Right cardiac atrium (tissue), 5 donors: ENCODE data around the gene SMARCA2. TPM values are rescaled to one million over a fixed set of nuclear protein-coding genes. Genes with fewer than 3 reads are reported as not detected.

ENCODE experiments used
- ATAC-seq, 2 donors: fragments of 200-7000 bp; cut with Tn5 transposase; one replicate each; pipeline versions ENCODE4 v1.8.0 to v1.9.1; 2020; ENCODE audit warnings: moderate library complexity in 2 of 2, mild to moderate bottlenecking in 1 of 2
- DNase-seq, 3 donors: peaks; one replicate each; pipeline ENCODE4 v3.0.0-alpha.2; 2020
- H3K27ac ChIP-seq: one replicate; pipeline ENCODE4 v1.5.1; 2013; ENCODE audit warnings: mild to moderate bottlenecking, low read length, control low read depth, moderate library complexity
- H3K27me3 ChIP-seq: one replicate; pipeline ENCODE4 v1.6.1; 2013; ENCODE audit not compliant: control insufficient read depth, insufficient read depth
- H3K4me1 ChIP-seq: one replicate; pipeline ENCODE4 v1.6.1; 2013; ENCODE audit warnings: low read length; ENCODE audit not compliant: control insufficient read depth, insufficient read depth
- H3K4me3 ChIP-seq: one replicate; pipeline ENCODE4 v1.5.1; 2013; ENCODE audit warnings: low read length, control low read depth
- H3K9me3 ChIP-seq: one replicate; pipeline ENCODE4 v1.6.1; 2013; ENCODE audit warnings: low read length; ENCODE audit not compliant: control insufficient read depth
- WGBS: extraction: QIAGEN DNeasy Blood & Tissue Kit; methylation state at CpG from one replicate; pipeline ENCODE4 v1.1.7; 2013; 5-methylcytosine and 5-hydroxymethylcytosine counted together
- intact Hi-C, 4 donors: fragments of 100-400 bp; cut with DNase I; formaldehyde crosslinking; loops; one replicate each; pipeline versions ENCODE4 v1.11.0 to v1.14.0; 2022 to 2023
- polyA plus RNA-seq: library from polyadenylated mRNA; stranded (reverse); fragments of 200-250 nt; gene quantifications from one replicate; pipeline ENCODE4 v1.2.3, GENCODE V29; 2013
- total RNA-seq, 4 donors: library from RNA; stranded (reverse); fragmentation: NEBNext Ultra II Directional; extraction: Animal tissue kit (Norgen Biotek cat#: 25700); gene quantifications; one replicate each; pipeline ENCODE4 v1.2.1, GENCODE V29; 2021
- donor health status: healthy with polysubstance abuse.
- donor health status: DM: no; HTN: yes; CAD: no.
- donor health status: DM: no; HTN: no; CAD: no.
- donor health status: DM: no; HTN: yes; CAD: no; lungs with severe emphysema.
- donor health status: DM: yes; HTN: yes; CAD: no.

Gene SMARCA2
- total and polyA plus RNA-seq, 5 donors, result 49.3 to 133 (median 104) TPM

DNA sequence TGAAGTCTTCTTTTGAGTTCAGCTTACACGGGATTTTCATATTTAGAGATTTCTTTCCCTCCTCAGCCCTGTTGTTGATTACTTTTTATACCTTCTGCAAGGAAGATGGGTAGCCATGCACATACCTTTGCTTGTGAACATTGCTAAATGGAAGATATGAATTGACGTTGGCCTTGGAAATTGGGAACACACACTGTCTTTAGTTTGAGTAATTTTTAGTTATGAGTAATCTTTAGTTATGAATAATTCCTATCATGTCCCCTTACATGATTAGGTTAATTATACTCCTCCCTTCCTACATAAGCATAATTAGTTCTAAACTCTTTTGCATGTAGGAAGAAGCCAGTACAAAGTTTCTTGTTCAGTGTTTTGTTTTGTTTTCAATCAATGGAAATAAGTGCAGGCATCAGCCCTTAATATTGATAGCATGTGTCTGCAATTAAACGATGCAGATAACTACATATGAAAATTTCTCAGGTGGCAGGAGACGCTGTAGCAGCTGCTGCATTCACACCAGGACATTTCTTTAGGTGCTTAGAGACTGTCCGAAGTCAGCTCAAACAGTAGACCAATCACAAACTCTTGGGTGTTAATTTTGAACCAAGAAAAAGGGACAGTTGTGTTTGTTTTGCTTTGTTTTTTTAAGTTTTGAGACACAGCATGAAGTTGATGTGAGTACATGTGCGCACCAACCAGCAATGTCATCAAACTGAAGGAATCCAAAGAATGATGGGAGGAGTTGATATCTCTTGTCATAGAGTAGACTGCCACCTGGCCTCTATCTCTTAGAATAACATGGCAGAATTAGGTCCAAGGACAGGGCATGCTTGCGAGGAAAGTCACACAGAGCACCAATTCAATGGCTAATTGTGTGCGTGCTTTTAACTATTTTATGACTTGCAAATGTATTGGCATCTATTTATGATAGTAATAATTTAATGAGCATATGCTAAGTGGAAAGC is 51.4 kb downstream of the SMARCA2 start:
- Histone ChIP-seq H3K4me3 (no peak overlapping the region), H3K4me1 (peaks cover 1% of the 10 kb centered on the region), H3K27ac (no peak overlapping the region), H3K9me3 (no peaks in the 10 kb centered on the region), H3K27me3 (no peaks in the 10 kb centered on the region)
- WGBS, result 75% methylated on average over 8 of the region's 8 CpGs
- ATAC-seq, result peak in 1 of 2 donors; percentile 34
- DNase-seq, result no peak
- intact Hi-C loops, result no loop called here

DNA sequence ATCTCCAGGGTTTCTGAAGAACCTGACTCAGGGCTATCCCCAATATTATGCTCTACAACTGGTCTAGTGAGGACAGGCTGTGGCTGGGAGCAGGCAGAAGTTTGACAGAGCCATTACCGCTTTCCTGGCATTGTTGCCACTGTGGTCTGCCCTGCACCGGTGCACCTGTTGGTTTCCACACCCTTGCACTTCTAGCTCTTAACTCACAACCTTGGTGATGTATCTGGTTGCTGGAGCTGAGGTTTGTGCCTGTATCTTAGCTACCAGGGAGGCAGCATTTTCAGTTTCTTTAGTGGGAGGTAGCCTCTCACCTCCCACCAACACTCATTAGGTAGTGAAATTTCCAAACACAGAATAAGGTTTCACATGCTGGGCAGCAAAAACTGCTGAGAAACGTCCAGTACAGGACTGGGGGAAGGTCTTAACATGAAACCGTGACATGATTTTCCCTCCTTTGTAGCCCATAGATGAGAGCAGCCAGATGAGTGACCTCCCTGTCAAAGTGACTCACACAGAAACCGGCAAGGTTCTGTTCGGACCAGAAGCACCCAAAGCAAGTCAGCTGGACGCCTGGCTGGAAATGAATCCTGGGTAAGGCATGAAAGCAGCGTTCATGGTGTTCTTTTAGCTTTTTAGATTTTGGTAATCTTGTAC is 57.7 kb downstream of the SMARCA2 start:
- Histone ChIP-seq H3K4me1 (peaks cover 1% of the 10 kb centered on the region), H3K4me3 (no peak overlapping the region), H3K27me3 (no peaks in the 10 kb centered on the region), H3K27ac (no peak overlapping the region), H3K9me3 (no peaks in the 10 kb centered on the region)
- WGBS, result 92% methylated on average over 8 of the region's 8 CpGs
- no peak for DNase-seq
- intact Hi-C loops, result no loop called here
- no peak for ATAC-seq

DNA sequence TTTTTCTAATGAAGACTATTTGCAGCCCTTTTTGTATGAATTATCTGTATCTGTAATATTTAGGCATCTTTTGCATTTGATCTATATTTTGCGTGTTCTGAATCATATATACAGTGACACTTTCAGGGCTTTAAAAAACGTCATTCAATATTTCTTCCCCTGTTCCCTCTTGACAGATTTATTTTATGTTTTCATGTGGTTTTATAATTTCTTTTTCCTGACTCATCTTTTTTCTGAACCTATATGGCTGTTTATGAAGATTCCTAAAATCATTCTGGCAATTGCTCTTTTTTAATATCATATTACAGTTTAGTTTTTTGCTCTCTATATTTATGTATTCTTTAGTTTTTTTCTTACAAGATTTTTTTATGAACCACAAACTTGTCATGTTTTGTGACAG is 67.6 kb downstream of the SMARCA2 start:
- 84% methylated on average over 2 of the region's 2 CpGs for WGBS
- no peak for DNase-seq
- Histone ChIP-seq H3K4me1 (no peaks in the 10 kb centered on the region), H3K9me3 (no peaks in the 10 kb centered on the region), H3K27me3 (no peaks in the 10 kb centered on the region), H3K27ac (no peak overlapping the region), H3K4me3 (no peak overlapping the region)
- intact Hi-C loops, result loop anchor here in 2 of 4 donors (10.0 kb wide), 2 partner anchors 68 to 358 kb away; partner anchors contain the start of gene SMARCA2 (in 1 of the 2)
- no peak for ATAC-seq

DNA sequence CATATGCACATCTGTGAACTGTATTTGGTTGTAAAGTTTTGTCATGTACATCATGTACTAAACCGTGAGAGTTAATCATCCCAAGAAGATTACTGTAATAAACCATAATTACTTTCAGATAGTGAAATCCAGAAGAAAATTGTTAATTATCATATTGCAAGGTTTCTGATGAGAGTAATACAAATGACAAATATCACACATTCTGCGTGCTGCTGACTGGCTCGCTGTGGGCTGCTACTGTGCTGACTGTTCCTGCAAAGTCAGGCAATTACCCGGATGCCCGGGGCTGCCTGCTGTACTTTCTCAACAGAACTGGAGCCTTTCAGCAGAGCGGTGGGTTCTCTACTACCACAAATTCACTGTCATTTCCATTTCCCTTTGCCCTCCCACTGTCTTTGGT is 68.3 kb downstream of the SMARCA2 start:
- DNase-seq (no peak), ATAC-seq (no peak)
- 89% methylated on average over 6 of the region's 6 CpGs for WGBS
- Histone ChIP-seq H3K9me3 (no peaks in the 10 kb centered on the region), H3K4me3 (no peak overlapping the region), H3K27ac (no peak overlapping the region), H3K27me3 (no peaks in the 10 kb centered on the region), H3K4me1 (no peaks in the 10 kb centered on the region)
- intact Hi-C loops, result loop anchor here in 2 of 4 donors (10.0 kb wide), 2 partner anchors 69 to 359 kb away; partner anchors contain the start of gene SMARCA2 (in 1 of the 2)

DNA sequence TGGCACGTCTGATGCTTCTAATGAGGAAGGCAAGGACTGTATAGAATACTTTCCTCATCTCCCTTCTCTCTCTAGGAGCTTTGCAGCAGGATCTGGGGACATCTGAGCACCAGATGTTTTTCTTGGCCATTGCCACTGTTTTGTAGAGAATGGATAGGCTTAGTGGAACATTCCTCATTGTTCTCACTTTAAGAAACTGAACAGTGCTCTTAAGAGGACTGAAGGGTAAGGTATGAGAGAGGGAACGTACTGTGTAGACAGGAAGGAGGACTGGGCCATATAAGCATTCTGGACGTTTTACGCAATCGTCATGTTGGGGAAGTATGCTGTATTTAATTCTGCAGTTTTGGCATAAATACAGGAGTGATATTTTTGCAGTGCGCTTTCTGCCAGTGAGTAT is 70.6 kb downstream of the SMARCA2 start:
- no peak overlapping the region for H3K27ac ChIP-seq
- WGBS, result 49% methylated on average over 6 of the region's 6 CpGs
- H3K27me3 ChIP-seq, result no peaks in the 10 kb centered on the region
- ATAC-seq, result peak; percentile 91 to 96
- intact Hi-C loops, result loop anchor here in 2 of 4 donors (10.0 kb wide), 2 partner anchors 71 to 361 kb away; partner anchors contain the start of gene SMARCA2 (in 1 of the 2)
- no peaks in the 10 kb centered on the region for H3K9me3 ChIP-seq
- no peak overlapping the region for H3K4me3 ChIP-seq
- DNase-seq, result no peak
- no peaks in the 10 kb centered on the region for H3K4me1 ChIP-seq

DNA sequence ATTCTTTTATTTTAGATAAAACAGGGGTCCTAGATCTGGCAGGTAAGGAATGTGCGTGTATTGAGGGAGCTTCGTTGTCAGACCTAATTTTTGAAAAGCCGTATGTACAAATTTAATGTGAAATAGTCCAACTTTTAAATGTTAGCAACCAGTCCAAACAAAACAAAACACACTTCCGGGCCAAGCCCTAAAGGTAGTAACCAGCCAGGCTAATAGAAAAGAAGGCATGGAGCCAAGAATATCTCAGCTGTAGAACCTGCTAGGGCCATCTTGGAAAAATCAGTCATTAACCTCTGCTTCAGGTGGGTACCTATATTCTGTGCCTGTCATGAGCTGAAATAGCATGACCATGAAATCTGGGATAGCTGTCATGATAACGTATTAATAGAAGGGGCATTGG is 71.0 kb downstream of the SMARCA2 start:
- ATAC-seq (peak in 1 of 2 donors; percentile 55), DNase-seq (no peak)
- Histone ChIP-seq H3K27me3 (no peaks in the 10 kb centered on the region), H3K4me1 (no peaks in the 10 kb centered on the region), H3K4me3 (no peak overlapping the region), H3K27ac (no peak overlapping the region), H3K9me3 (no peaks in the 10 kb centered on the region)
- intact Hi-C loops, result loop anchor here in 2 of 4 donors (10.0 kb wide), 2 partner anchors 71 to 361 kb away; partner anchors contain the start of gene SMARCA2 (in 1 of the 2)
- WGBS, result 69% methylated on average over 5 of the region's 5 CpGs

DNA sequence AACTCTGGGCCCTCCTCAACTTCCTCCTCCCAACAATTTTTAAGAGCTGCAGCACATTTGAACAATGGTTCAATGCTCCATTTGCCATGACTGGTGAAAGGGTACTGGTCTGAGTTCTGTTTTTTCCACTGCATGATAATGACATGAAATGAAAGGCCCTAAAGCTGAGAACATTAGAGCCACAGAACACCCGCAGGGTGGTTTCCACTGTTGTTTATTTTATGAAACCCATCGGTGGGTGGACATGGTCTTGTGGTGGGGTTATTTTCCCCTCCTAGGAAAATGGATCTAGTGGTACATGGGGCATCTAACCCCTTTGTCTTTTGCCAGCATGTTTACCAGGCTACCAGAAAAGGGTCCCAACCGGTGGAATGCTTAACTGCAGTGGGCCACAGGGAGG is 71.8 kb downstream of the SMARCA2 start:
- intact Hi-C loops, result loop anchor here in 2 of 4 donors (10.0 kb wide), 2 partner anchors 72 to 362 kb away; partner anchors contain the start of gene SMARCA2 (in 1 of the 2)

DNA sequence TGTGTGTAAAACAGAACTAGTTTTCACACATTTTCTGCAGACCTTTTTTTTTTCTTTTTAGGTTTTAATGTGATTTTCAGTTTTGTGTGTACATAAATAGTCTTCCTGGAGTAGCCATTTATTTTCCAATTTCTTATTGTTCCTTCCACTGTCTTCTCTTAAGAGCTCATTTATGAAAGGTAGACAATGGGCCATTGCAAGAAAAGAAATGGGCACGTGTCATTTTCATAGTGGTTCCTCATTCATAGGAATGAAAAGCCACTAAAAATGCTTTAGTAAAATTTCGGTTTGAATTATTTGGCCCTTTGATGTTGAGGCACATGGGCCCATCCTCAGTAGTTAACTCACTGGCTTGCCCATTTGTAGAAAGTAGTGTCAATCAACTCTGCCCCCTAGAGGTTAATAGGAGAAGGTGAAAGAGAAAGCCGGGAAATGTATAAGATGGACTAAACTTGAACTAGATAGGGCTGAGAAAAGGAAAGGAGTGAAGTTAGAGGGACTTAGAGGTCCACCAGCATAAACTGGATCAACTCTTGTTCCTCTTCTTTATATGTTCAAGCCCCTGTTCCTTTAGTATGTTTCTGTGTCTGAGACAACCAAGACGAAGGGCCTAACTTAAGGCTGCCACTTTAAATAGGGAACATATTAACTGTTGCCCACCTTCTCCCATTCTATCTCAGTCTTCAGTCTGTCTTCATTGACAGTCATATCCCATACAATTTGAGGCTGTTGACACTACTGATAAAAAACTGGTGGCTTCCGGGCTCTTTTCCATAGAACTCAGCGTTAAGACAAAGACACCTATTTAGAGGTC is 72.6 kb downstream of the SMARCA2 start:
- H3K27ac ChIP-seq, result no peak overlapping the region
- H3K4me1 ChIP-seq, result no peaks in the 10 kb centered on the region
- no peaks in the 10 kb centered on the region for H3K9me3 ChIP-seq
- no peak overlapping the region for H3K4me3 ChIP-seq
- ATAC-seq (peak in 1 of 2 donors; percentile 39), DNase-seq (no peak)
- 77% methylated on average over 6 of the region's 6 CpGs for WGBS
- H3K27me3 ChIP-seq, result no peaks in the 10 kb centered on the region
- intact Hi-C loops, result loop anchor here in 2 of 4 donors (10.0 kb wide), 2 partner anchors 73 to 363 kb away; partner anchors contain the start of gene SMARCA2 (in 1 of the 2)

More for the DNA sequence above, 71.8 kb downstream of the SMARCA2 start:
- H3K9me3 ChIP-seq, result no peaks in the 10 kb centered on the region
- H3K4me1 ChIP-seq, result no peaks in the 10 kb centered on the region
- H3K27me3 ChIP-seq, result no peaks in the 10 kb centered on the region
- H3K4me3 ChIP-seq, result no peak overlapping the region
- no peak for DNase-seq
- no peak overlapping the region for H3K27ac ChIP-seq
- WGBS, result 96% methylated on average over 3 of the region's 3 CpGs
- no peak for ATAC-seq

DNA sequence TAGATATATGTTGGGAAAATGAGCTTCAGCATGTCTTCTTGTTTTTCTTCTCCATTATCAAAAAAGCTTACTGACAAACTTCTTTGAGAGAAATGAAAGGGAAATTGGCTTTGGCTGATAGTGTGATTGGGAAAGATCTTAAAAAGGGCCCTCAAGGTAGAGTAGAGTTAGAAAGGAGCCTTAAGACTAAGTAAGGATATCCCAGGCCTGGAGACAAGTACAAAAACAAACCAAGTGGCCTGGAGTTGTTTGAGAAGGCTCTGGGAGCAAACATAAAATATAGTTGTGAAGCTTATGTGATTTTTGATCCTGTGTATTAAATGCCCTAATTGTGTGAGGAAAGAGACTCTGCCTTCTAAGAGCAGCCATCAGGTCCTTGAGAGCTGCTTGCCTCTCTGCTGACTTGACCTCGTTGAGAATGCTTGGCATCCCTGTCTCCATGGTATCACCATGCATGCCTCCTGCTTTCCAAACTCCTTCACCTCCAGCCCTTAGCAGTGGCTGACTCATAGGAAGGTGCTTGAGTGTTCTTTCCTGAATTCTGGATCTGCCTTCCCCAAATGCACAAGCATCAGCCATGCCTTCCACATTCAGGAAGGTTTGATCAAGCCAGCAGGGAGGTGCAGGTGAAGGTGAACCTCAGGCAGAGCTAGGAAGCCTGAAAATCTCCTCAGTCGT is 78.9 kb downstream of the SMARCA2 start:
- H3K9me3 ChIP-seq, result no peaks in the 10 kb centered on the region
- WGBS, result 45% methylated on average over 2 of the region's 2 CpGs
- H3K27me3 ChIP-seq, result no peaks in the 10 kb centered on the region
- H3K4me1 ChIP-seq, result no peaks in the 10 kb centered on the region
- H3K27ac ChIP-seq, result no peak overlapping the region
- no peak overlapping the region for H3K4me3 ChIP-seq
- ATAC-seq, result peak; percentile 61 to 63
- no peak for DNase-seq
- intact Hi-C loops, result no loop called here

DNA sequence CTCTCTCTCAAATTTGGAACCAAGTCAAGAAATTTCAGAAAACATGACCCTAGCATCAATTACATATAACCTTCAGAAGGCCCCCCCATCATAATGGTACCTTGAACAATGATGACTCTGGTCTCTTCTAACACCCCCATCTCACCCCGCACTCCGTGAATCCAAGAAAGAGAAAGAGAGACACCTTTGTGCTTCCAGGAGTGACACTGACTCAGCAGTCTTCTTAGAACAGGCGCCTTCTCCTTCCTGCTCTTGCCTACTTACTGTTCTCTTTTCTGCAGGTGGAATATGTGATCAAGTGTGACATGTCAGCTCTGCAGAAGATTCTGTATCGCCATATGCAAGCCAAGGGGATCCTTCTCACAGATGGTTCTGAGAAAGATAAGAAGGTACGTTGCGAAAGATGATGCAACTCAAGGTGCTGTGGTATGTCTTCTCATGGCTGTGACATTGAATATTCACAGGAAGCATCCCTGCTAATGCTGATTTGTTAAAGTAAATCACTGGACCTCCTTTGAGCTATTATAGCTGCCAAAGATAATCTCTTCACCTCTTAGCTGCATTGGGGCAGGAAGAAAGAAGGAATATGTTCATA is 81.3 kb downstream of the SMARCA2 start:
- H3K27me3 ChIP-seq, result no peaks in the 10 kb centered on the region
- H3K4me3 ChIP-seq, result no peak overlapping the region
- DNase-seq, result no peak
- no peak for ATAC-seq
- no peaks in the 10 kb centered on the region for H3K9me3 ChIP-seq
- intact Hi-C loops, result no loop called here
- no peaks in the 10 kb centered on the region for H3K4me1 ChIP-seq
- whole genome bisulfite sequencing, result 80% methylated on average over 6 of the region's 6 CpGs
- H3K27ac ChIP-seq, result no peak overlapping the region
